Measurements from ENCODE around the gene NRL. TPM values are rescaled to one million over a fixed set of nuclear protein-coding genes. Genes with fewer than 3 reads are reported as not detected.

Gene NRL
- total RNA-seq, 1 donor: 0.90 TPM

DNA sequence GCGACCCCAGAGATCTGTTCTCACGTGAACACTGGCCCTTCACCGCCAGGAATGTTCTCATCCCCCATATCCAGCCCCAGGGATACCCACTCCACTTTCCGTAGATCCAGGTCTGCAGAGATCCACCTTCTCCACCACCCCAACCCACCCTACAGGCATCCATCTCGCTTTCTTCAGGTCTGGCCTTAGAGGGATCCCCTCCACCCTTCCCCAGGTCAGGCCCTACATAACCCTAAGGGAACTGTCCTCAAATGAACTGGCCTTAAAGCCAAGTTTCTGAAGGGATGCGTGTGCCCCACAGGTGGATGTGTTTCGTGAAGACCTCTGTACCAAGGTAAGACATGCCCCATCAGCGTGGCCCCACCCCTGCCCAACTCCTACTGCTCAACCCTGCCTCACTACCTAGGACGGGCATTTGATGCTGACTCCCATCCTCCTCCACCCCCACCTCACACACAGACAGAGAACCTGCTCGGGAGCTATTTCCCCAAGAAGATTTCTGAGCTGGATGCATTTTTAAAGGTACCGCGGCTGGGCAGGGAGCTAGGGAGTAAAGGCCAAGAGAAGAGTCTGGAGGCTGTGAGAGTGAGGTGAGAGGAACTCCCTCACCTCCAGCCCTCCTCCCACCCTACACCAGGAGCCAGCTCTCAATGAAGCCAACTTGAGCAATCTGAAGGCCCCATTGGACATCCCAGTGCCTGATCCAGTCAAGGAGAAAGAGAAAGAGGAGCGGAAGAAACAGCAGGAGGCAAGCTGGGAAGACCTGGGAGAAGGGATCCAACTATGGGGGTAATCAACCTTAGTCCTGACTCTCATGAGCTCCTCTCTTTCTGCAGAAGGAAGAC is 22.2 kb upstream of the NRL start:
- TF ChIP-seq, protein P1, sequence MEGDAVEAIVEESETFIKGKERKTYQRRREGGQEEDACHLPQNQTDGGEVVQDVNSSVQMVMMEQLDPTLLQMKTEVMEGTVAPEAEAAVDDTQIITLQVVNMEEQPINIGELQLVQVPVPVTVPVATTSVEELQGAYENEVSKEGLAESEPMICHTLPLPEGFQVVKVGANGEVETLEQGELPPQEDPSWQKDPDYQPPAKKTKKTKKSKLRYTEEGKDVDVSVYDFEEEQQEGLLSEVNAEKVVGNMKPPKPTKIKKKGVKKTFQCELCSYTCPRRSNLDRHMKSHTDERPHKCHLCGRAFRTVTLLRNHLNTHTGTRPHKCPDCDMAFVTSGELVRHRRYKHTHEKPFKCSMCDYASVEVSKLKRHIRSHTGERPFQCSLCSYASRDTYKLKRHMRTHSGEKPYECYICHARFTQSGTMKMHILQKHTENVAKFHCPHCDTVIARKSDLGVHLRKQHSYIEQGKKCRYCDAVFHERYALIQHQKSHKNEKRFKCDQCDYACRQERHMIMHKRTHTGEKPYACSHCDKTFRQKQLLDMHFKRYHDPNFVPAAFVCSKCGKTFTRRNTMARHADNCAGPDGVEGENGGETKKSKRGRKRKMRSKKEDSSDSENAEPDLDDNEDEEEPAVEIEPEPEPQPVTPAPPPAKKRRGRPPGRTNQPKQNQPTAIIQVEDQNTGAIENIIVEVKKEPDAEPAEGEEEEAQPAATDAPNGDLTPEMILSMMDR (IDR thresholded peaks at IDR 0.05; ENCODE audit: insufficient read depth, low read length): no peak
- peak overlapping the region; percentile 87 for H3K4me3 ChIP-seq (ENCODE audit: low read depth, low read length)
- no peak for DNase-seq (ENCODE audit: low read depth)

DNA sequence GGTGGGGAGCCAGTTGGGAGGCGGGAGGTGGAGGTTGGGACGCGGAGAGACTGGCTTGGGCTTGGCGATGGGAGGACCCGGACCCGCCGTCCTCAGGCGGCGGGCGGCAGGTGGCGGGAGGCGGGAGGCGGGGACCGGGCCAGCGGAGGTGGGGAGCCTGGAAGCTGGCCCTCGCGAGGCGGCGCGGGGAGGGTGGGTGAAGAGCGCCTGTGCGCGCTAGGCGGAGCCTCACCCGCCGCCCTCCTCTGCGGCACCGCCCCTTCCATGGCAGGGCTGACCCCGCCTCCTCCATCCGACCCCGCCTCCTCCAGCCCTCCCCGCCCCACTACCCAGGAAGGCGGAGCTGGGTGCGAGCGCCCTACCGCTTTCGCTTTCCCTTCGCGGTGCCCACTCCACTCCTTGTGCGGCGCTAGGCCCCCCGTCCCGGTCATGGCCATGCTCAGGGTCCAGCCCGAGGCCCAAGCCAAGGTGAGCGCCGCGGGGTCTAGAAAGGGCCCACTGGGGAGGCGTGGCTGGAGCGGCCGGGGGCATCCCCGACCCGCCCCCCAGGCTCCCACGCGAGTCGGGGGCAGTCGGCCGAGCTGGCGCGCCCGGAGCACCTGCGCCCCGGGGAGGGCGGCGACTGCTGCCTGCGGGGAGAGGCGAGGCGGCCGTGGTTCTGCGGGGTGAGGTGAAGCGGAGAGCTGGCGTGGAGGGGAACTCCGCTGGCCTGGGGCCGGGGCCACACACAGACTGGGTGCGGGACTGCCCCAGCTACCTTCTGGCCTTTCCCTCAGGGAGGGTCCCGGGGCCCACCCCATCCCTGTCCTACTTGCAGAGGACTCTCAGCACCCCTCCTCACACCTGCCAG is 21.3 kb upstream of the NRL start, which contains the start of gene PSME1:
PSME1 (plus strand) TSS at position 361 of the 850 bp plus-strand sequence; CDS start at position 430, 69 bp downstream.
- peak; percentile 77 for DNase-seq (ENCODE audit: low read depth)
- TF ChIP-seq, protein P1 (IDR thresholded peaks at IDR 0.05; ENCODE audit: insufficient read depth, low read length): no peak
- H3K4me3 ChIP-seq (ENCODE audit: low read depth, low read length): peak within 1 kb of the TSS; percentile 87

DNA sequence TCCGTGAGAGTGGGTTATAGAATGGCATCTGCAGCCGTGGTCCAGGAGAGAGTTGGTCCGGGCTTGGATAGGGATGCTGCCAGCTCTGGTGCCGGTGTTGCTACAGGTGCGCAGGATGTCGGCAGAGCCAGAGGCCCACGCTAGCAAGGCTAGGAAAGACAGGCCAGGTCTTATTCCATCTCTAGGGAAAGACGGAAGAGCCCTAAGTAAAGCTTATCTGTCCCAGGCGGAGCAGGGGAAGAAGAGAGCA is 20.8 kb upstream of the NRL start:
- H3K4me3 ChIP-seq (ENCODE audit: low read depth, low read length): peak overlapping the region; percentile 87
- TF ChIP-seq, protein P1 (IDR thresholded peaks at IDR 0.05; ENCODE audit: insufficient read depth, low read length): no peak
- no peak for DNase-seq (ENCODE audit: low read depth)

DNA sequence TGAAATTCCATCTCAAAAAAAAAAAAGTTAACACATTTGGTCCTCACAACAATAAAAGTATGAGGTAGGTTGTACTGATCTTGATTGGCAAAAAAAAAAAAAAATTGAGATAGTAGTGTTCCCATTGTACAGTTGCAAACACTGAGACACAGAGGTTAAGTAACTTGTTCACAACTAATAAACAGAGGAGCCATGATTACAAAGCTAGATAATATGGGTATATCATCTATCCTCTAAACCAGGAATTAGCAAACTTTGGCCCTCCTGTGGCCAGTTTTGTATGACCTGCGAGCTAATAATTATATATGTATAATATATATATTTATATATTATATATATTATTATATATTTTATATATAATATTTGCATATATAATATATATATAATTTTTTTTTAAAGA is 19.0 kb upstream of the NRL start:
- TF ChIP-seq, protein P1 (IDR thresholded peaks at IDR 0.05; ENCODE audit: insufficient read depth, low read length): no peak
- no peak for DNase-seq (ENCODE audit: low read depth)
- H3K4me3 ChIP-seq (ENCODE audit: low read depth, low read length): no peak overlapping the region

DNA sequence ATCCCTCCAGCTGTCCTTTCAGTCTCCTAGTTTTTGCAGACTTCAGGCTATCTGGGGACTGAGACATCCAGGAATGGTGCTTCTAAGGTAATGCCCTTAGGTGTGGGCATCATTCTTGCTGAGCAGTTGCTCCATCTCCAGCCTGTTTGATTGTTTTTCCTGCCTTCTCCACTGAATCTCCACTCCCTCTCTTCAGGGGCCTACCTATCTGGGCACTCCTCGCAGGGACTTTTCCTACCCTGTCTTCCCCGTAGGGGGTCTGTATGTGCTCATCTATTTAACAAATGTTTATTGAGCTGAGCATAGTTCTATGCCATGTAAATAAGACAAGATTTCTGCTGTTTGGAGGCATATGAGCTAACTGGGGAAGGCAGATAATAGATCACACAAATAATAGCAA is 18.2 kb upstream of the NRL start:
- H3K4me3 ChIP-seq (ENCODE audit: low read depth, low read length): no peak overlapping the region
- TF ChIP-seq, protein P1 (IDR thresholded peaks at IDR 0.05; ENCODE audit: insufficient read depth, low read length): no peak
- no peak for DNase-seq (ENCODE audit: low read depth)

DNA sequence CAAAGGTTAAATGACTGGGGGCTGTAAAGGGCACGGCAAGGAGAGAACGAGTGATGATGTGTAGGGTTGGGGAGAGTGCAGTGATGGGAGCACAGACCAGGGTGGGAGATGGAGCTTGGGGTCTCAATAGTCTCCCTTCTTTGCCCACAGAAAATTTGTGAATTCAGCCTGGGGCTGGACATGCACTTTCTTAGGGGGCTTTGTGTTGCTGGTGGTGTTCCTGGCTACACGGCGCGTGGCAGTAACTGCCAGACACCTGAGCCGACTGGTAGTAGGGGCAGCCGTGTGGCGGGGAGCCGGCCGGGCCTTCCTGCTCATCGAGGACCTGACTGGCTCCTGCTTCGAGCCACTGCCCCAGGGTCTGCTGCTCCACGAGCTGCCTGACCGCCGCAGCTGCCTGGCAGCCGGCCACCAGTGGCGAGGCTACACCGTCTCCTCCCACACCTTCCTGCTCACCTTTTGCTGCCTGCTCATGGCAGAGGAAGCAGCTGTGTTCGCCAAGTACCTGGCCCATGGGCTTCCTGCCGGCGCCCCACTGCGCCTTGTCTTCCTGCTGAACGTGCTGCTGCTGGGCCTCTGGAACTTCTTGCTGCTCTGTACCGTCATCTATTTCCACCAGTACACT is 17.4 kb upstream of the NRL start:
- H3K4me3 ChIP-seq (ENCODE audit: low read depth, low read length): no peak overlapping the region
- DNase-seq (ENCODE audit: low read depth): no peak
- TF ChIP-seq, protein P1 (IDR thresholded peaks at IDR 0.05; ENCODE audit: insufficient read depth, low read length): no peak
